ENCODE results near the gene ARHGAP26. TPM values are rescaled to one million over a fixed set of nuclear protein-coding genes. Genes with fewer than 3 reads are reported as not detected.

The ARHGAP26 gene
- total and polyA plus RNA-seq, 2 donors (not counting 3 experiments of a cell fraction or from before 2014, with no cell fraction given), result 3.1 to 16.2 TPM

DNA sequence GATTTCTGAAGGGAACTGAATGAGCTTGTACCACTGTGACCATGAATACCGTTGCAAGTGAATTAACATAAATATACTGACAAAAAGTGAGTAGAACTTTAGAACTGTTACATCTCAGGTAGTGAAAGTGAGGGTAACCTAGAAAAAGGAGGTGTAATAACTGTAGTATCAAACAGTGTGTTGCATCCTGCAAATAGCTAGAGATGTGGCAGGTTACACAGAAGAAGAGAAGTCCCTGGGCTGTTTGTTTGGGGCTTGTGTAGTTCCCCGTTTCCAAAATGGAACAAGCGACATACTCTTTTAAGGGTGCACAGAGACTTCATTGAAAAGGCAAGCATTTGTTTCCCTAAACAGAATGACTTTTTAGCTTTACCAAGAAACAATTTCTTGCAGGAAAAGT is 418.5 kb downstream of the ARHGAP26 start:
- Histone ChIP-seq H3K4me3 (replicated peaks in 1 of 3; ENCODE audit: insufficient read depth in 1 of 3, low read depth in 1 of 3, low read length in 3 of 3) (no peak overlapping the region), H3K27ac (ENCODE audit: insufficient read depth, low read depth, low read length) (no peak overlapping the region), H2AFZ (ENCODE audit: low read depth, low read length) (no peak overlapping the region), H3K9me3 (replicated peaks; ENCODE audit: control insufficient read depth, insufficient read depth, low read length) (no peaks in the 10 kb centered on the region), H3K27me3 (ENCODE audit: control insufficient read depth in 2 of 2, insufficient read depth in 2 of 2, low read length in 2 of 2) (no peaks in the 10 kb centered on the region), H3K4me2 (ENCODE audit: insufficient read depth, low read length) (no peak overlapping the region), H3K79me2 (ENCODE audit: control insufficient read depth, insufficient read depth, low read length) (no peaks in the 10 kb centered on the region), H3K4me1 (ENCODE audit: control insufficient read depth, extremely low read depth, insufficient read depth, low read length) (no peaks in the 10 kb centered on the region), H3K9me1 (replicated peaks; ENCODE audit: control insufficient read depth, extremely low read depth, insufficient read depth, low read length) (no peaks in the 10 kb centered on the region), H4K20me1 (replicated peaks; ENCODE audit: control insufficient read depth, extremely low read depth, insufficient read depth, low read length) (no peaks in the 10 kb centered on the region), H3K36me3 (ENCODE audit: control insufficient read depth in 2 of 2, extremely low read depth in 1 of 2, insufficient read depth in 2 of 2, low read length in 2 of 2) (no peaks in the 10 kb centered on the region), H3K9ac (replicated peaks; ENCODE audit: extremely low read depth, insufficient read depth, low read length) (no peak overlapping the region)
- no TSS peak for BruUV-seq (replicated peaks)
- TF ChIP-seq EZH2 (IDR thresholded peaks at IDR 0.05; ENCODE audit: borderline replicate concordance, low read depth, low read length, severe bottlenecking) (no peak), GATA2 (IDR thresholded peaks at IDR 0.05; ENCODE audit: insufficient read depth, insufficient read length, low read depth, low read length) (no peak), FOS (IDR thresholded peaks at IDR 0.05; ENCODE audit: borderline replicate concordance, insufficient read depth, low read length) (no peak), POLR2AphosphoS5 (IDR thresholded peaks at IDR 0.05; ENCODE audit: insufficient read depth, low read depth, low read length) (no peak), CTCF (IDR thresholded peaks at IDR 0.05; ENCODE audit: extremely low read depth in 1 of 2, insufficient read depth in 1 of 2, low read depth in 1 of 2, low read length in 2 of 2) (no peak), MYC (IDR thresholded peaks at IDR 0.05; ENCODE audit: low read depth, low read length) (no peak), JUN (IDR thresholded peaks at IDR 0.05; ENCODE audit: borderline replicate concordance, insufficient read depth, insufficient read length, low read depth) (no peak), POLR2A (IDR thresholded peaks at IDR 0.05; ENCODE audit: low read depth, low read length) (no peak)
- TF ChIP-seq, protein P1, sequence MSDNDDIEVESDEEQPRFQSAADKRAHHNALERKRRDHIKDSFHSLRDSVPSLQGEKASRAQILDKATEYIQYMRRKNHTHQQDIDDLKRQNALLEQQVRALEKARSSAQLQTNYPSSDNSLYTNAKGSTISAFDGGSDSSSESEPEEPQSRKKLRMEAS (IDR thresholded peaks at IDR 0.05; ENCODE audit: insufficient read depth, insufficient read length), result no peak
- ChIA-PET POLR2A (no interaction called here), CTCF (interaction anchor here (1.0 to 2.0 kb wide), 2 partner anchors 11 to 25 kb away, joined by 3 to 5 read pairs; no protein-coding TSS in a partner anchor)
- intact Hi-C loops (cut with micrococcal nuclease) (no loop called here), dilution Hi-C loops (cut with MboI; ENCODE audit: extremely low pct_ligation_motif_present, low sequenced_read_pairs) (no loop called here)
- FAIRE-seq (no peak), DNase-seq (ENCODE audit: low read depth, low spot score) (no peak)
